ENCODE results near the gene ENTHD1.

ENTHD1 gene

DNA sequence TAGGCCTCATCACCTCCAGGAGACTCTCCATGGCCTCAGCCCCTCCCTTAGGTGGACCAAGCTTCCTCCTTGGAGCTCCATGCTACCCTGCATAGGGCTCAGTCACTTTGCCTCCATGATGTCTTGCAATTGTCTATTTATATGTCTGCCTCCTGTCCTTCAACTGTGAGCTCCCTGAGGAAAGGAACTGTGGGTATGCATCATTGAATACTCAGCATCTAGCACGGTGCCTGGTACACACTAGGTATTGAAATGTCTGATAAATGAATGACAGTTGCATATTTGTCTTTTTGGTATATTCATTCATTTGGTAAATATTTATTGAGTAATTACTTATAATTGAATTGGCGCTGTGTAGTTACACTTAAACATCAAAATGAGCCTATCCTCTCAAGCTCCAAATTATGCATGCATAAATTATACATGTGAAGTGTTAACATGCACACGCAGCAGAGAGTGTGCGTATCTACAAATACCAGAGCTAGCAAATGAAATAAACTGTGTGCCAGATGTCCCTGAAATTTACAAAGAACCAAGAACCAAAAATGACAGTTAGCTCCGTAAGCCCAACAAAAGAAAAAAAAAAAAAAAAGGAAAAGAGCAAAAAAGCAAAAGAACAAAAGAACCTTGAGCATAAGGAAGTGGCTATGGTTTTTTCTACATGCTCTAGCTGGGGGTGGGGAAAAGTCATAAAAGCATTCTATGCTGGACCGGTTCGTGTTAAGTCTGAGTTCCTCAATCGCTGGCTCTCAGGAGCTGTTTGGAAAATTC lies 32.5 kb upstream of the ENTHD1 start:
- no peak overlapping the region for H3K4me3 ChIP-seq (ENCODE audit: low read length)
- no peak for DNase-seq (ENCODE audit: low read depth)
- TF ChIP-seq, protein P1, sequence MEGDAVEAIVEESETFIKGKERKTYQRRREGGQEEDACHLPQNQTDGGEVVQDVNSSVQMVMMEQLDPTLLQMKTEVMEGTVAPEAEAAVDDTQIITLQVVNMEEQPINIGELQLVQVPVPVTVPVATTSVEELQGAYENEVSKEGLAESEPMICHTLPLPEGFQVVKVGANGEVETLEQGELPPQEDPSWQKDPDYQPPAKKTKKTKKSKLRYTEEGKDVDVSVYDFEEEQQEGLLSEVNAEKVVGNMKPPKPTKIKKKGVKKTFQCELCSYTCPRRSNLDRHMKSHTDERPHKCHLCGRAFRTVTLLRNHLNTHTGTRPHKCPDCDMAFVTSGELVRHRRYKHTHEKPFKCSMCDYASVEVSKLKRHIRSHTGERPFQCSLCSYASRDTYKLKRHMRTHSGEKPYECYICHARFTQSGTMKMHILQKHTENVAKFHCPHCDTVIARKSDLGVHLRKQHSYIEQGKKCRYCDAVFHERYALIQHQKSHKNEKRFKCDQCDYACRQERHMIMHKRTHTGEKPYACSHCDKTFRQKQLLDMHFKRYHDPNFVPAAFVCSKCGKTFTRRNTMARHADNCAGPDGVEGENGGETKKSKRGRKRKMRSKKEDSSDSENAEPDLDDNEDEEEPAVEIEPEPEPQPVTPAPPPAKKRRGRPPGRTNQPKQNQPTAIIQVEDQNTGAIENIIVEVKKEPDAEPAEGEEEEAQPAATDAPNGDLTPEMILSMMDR (conservative IDR thresholded peaks at IDR 0.05; ENCODE audit: low read depth, low read length), result no peak

DNA sequence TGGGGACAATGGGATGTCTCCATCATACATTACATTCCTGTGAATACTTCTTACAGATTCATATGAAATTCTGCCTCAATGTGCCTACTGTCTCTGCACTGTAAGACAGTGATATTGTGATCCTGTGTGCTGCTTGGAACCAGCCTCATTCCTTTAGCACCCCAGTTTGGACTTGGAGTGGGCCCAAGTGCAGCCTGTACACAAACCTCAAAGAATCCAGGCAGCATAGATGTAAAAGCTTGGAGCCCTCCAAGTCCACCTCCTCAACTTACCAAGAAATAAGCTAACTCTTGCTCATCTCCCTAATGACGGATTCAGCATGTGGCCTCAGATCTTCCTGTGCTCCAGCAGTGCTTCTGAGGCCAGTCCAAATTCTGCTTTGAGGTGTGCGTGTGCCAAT lies 31.7 kb upstream of the ENTHD1 start:
- H3K4me3 ChIP-seq (ENCODE audit: low read length), result no peak overlapping the region
- TF ChIP-seq, protein P1 (conservative IDR thresholded peaks at IDR 0.05; ENCODE audit: low read depth, low read length), result no peak
- no peak for DNase-seq (ENCODE audit: low read depth)

DNA sequence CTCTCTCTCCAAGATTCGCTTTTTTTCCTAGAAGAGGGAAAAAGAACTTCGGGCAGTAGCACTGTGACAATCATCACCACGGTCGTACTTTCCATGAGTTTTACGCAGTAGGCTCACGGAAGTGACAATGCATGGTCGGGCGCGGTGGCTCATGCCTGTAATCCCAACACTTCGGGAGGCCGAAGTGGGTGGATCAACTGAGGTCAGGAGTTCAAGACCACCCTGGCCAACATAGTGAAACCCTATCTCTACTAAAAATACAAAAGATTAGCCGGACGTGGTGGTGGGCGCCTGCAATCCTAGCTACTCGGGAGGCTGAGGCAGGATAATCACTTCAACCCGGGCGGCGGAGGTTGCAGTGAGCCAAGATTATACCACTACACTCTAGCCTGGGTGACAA lies 30.7 kb upstream of the ENTHD1 start:
- TF ChIP-seq, protein P1 (conservative IDR thresholded peaks at IDR 0.05; ENCODE audit: low read depth, low read length), result no peak
- DNase-seq (ENCODE audit: low read depth), result no peak
- no peak overlapping the region for H3K4me3 ChIP-seq (ENCODE audit: low read length)

DNA sequence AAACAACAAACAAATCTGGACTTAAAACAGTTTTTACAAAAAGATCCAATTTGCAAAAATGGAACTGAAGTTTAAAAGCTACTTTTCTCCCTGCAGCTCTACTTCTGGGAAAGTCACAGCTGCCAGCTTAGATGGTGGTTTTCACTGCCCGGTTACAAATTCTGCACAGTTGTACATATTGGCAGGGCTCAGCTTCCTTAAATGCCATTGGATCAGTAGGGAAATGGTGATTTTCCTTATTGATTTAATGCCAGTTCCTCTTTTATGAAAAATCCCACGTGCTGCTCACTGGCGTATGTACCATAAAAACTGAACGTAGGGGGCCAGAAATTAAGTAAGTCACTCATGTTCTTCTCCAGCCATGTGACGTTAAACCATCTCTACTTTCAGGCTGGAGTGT lies 30.1 kb upstream of the ENTHD1 start:
- DNase-seq (ENCODE audit: low read depth), result no peak
- TF ChIP-seq, protein P1 (conservative IDR thresholded peaks at IDR 0.05; ENCODE audit: low read depth, low read length), result no peak
- H3K4me3 ChIP-seq (ENCODE audit: low read length), result no peak overlapping the region

DNA sequence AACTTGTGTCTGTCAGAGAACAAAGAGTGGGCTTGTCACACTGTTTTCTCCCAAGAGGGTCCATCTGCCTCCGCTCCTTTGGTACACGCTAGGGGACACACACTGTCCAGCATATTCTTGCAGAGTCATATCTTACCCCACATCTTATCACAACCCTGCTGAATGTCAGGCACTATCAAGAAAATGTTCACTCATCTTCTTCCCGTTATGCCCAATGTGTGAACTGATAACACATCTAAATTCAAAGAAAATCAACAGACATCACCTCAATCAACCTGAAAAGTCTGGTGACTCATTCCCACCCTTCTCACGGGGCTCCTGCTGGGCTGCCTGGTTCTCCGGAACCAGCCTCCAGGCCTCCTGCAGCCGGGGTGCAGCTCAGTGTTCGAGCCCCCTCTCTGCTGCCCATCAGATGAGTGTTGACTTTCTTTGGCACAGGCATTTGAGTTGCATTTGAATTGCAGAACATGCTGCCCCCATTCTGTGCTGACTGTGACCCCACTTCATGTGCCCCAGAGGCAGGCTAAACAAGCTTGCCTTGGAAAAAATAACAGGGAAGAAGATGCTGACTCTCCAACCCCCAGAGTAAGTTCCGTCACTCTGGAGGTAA lies 26.7 kb upstream of the ENTHD1 start:
- TF ChIP-seq, protein P1 (conservative IDR thresholded peaks at IDR 0.05; ENCODE audit: low read depth, low read length), result no peak
- no peak for DNase-seq (ENCODE audit: low read depth)
- H3K4me3 ChIP-seq (ENCODE audit: low read length), result no peak overlapping the region

DNA sequence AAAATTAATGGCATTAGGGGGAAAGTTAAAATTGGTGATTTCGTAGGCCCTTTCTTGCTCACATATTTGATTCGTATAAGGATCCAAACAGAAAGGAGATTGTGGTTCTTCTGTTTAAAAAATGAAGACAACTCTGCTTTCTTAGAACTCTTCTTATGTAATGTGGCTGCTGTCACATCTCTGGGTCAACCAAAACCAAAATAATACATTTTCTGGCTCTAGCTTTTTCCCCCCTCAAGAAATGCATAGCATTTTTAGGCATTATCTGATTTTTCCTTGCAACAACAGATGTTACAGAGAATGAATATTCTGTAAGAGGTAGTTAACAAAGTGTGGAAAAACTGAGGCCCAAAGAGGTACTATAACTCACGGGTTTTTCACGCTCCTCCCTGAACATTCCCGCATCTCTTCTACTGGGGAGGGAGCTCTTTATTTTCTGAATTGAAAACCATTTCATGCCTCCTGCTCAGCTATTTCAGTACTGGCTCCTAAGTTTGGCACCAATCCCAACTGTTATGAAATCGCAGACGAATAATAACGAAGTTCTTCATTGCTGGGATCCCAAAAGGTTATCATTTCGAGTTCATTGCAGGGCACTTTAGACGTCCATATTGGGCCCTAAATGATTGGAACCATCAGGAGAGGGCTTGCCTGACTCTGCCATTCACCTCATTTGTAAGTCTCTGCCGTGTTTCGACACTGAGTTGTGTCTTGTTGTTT lies 24.4 kb upstream of the ENTHD1 start:
- DNase-seq (ENCODE audit: low read depth), result no peak
- TF ChIP-seq, protein P1 (conservative IDR thresholded peaks at IDR 0.05; ENCODE audit: low read depth, low read length), result no peak
- no peak overlapping the region for H3K4me3 ChIP-seq (ENCODE audit: low read length)

Data from retinal pigment epithelial cell (primary cell).